Central memory CD4-positive, alpha-beta T cell (primary cell): Measurements from ENCODE around the gene NALCN.

Source experiments
- DNase-seq: peaks from one replicate; pipeline ENCODE4 v3.0.0; 2022

Gene NALCN

DNA sequence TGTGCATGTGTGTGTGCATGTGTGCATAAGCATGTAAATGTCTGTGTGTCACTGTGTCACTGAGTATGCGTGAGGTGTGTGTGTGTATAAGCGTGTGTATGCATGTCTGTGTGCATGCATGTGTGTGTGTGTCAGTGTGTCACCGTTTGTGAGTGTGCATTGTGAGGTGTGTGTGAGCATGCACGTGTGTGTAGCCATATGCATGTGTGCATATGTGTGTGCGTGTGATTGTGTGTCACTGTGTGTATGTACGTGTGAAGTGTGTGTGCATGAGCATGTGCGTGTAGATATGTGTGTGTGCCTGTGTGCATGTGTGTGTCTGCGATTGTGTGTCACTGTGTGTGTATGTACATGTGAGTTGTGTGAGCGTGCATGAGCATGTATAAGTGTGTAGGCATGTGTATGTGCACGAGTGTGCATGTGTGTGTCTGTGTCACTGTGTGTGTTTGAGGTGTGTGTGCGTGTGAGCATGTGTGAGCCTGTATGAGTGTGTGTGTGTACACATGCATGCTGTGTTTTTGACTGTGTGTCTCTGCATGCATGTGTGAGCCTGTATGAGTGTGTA is 144.5 kb downstream of the NALCN start:
- no peak for DNase-seq

DNA sequence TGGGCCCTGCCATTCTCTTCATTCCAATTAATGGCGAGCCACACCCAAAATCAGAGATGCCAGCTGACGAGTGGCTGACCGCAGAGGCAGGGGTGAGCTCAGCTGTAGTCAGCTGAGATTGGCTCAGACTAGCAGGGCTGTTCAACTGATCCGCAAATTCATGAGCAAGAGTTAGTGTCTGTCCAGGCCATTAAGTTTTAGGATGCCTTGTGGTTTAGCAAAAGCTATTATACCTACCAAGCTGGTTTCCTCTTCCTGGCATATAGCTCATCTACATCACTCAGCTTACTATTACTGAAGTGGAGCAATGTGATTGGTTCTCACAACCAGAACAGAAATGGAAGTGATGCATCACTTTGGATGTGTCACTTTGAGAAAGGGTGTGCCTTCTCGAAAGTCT is 148.7 kb downstream of the NALCN start:
- no peak for DNase-seq

DNA sequence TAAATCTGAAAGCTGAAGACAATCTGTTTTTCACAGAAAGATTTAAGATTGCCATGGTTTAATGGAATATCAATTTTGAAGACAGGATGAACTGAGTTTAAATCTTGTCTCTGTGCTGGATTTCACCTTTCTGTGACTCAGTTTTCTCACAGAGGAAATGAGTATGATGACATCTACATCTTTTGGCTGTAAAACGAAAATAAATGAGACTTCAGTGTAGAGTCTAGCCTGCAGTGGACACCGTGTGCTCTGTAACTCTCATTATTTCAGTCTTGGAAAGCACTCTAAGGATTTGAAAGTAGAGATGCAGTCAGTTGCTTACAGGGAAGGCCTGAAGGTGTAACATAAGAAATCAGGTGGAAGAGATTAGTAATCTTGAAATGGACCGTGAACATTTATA is 150.4 kb downstream of the NALCN start:
- DNase-seq = no peak

DNA sequence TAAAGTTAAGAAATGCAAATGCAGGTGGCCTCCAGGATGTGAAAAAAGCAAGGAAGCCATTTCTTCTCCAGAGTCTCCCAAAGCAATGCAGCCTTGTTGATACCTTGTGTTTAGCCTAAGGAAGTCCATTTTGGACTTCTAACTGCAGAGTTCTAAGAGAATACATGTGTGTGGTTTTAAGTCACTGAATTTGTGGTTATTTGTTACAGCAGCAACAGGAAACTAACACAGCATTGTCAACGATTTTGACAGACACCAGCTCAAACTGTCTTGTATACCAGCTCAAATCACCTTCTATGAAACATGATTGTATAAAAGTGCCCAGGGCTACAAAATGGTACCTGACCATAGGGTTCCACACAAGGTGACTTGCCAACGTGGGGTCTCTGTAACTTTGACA is 151.4 kb downstream of the NALCN start:
- no peak for DNase-seq

DNA sequence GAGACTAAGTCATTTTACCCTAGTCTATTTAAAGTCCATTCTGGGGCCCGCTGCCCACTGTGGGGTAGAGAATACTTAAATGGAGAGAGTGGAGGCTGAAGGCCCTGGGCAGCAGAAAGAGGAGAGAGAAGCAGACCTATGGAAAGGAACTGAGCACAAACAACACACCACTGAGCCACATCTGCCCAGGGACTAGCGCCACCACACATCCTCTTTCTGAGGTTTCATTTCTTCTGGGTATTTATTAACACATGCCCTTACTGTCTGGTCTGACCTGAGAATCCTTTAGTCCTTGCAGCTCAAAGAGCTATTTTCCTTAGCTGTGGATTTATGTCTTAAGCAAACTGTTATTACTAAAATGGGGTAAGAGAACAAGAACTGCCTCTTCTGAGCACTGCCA is 154.0 kb downstream of the NALCN start:
- no peak for DNase-seq

DNA sequence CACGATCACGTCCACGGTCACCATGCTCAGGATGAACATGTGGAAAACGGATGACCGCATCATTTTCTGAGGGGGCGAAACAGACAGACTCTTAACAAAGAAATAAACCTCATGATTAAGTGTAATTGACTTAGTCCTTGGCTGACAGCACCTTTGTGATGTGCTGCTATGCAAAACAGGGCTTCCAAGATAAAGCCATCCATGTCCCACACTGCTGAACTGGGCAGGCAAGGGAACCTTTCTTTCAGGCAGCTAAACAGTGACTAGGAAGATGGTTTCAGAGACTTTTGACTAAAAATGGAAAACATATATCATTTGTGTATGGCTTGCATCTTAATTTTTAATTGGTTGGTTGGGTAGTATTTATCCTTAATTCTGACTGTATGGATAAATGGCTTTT is 157.8 kb downstream of the NALCN start:
- DNase-seq = no peak

DNA sequence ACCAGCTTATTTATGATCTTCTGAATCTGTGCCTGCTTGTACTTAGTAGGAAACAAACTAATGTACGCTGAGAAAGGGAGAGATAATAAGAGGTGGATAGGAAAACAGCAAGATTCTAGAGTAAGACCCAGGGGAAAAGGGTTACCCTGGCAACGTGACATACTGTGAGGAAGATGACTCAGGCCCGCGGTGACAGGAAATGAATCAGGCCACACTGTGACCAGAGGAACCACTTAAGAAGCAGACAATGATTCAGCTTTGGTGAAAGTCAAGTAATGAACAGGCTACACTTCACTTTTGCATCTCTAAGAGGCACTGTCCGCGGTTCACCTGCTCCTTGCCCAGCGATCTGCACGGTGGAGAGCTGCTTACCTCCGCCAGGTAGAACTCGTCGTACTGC is 158.2 kb downstream of the NALCN start:
- DNase-seq = peak; percentile 13

DNA sequence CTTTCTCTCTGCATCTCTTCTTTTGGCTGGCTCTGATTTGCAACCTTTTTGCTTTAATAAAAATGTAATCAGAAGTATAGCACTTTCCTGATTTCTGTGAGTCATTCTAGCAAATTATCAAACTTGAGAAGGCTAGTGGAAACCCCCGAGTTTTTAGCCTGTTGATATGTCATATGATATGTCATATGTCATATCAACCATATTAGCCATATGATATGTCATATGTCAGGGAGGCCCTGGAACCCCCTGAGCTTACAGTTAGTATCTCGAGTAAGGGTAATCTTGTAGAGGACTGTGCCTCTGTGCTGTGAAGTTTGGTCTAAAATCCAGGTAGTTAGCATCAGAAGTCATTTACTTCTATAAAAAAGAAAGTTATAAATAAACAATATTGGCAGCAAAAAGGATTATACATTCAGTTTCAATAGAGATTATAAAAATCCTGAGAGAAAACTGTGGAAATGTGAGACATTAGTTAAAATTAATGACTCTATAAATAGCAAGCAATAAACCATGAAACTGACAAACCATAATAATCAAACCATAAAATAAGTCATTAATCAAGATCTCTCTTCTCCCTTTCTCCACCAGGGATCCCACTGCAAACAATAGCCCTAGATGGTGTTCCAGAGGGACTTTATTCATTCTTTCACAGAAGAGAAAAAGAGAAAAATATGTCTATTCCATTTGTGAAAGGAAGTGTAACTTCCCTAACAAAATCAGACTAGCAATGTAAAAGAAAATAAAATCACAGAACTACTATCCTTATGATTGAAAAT is 167.4 kb downstream of the NALCN start:
- DNase-seq = no peak

DNA sequence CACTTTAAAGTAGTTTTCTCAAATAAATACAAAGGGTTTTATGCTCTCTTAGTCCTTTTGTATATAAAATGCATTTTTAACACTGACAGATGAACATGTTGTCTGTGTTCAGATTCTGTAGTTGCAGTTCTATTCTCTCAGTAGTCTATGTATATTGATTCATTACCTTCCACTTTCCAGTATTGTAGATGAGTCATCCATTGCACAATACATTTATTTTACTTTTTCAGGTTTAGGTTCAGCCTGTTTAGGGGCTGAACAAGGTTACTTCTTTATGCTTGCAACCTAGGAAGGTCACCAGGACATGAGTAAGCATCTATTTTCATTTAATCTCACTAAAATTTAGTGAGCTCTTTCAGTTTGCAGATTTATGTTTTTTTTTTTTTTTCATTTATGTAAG is 173.6 kb downstream of the NALCN start:
- DNase-seq = no peak

DNA sequence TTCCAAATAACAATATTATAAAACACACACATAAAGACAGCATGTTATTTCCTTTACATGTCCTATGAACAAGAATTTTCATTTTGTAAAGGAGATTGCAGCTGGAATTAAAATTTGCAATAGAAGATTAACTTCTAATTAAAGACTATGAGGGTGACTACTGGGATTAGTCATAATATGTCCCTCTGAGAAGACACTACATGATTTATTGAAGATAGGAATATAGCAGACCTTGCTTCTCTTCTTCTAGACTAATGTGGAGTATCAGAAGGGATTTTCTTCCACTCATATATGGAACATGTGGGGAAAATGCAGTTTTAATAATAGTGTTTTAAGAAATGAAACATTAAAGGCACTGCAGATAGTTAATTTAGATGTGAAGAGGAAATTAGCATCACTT is 177.8 kb downstream of the NALCN start:
- DNase-seq = no peak

DNA sequence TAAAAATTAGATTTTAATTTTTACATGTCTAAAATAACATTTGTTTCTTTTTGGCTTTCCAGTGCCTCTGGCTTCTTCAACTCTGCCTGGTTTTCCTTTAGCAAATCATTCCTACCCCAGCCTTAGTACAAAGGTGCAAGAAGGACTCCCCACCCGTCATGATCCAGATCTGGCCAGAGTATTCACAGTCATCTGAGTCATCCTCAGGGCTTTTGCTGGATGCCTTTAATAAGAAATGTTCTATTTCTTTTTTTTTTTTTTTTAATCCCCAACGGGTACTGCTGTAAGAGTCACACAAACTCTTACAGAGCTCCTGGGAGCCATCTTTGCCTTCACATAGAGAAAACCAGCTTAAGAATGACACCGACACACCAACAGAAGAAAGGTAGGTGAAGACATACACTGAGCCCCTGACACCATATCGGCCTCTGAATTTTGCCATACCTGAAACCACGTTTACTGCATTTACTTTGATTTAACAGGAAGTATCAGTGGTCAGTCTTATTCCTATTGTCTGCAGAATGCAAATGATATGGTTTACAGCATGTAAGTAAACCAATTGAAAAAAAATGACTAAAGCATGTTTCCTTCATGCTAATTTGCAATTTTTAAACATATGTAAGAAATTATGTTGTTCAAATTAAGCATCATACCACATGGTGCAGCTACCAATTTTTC is 184.4 kb downstream of the NALCN start:
- no peak for DNase-seq

DNA sequence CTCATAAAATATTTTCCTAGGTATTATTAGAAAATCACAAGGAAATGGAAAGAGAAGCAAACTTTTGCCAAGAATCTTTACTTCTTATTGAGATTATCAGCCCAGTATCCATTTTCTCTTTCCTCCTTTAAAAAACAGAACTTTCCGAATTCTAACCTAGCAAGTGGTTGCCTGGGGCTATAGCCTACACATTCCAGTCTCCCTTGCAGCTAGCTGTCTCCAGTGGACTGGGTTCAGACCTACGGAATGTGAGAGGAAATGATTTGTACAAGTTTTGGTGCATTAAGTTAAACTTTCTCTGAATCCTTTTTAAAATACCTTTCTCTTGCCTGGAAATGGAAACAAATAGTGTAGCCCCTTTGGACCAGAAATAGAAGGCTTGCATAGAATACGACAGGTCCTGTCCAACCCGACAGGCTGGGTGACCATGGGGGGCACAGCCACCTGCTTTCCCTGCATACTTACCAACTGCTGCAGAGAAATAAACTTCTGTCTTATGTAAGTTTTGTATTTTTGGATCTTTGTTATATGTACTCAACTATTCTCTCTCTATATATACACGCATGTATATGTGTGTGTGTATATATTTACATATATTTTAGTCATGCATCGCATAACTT is 185.9 kb downstream of the NALCN start:
- DNase-seq = no peak

DNA sequence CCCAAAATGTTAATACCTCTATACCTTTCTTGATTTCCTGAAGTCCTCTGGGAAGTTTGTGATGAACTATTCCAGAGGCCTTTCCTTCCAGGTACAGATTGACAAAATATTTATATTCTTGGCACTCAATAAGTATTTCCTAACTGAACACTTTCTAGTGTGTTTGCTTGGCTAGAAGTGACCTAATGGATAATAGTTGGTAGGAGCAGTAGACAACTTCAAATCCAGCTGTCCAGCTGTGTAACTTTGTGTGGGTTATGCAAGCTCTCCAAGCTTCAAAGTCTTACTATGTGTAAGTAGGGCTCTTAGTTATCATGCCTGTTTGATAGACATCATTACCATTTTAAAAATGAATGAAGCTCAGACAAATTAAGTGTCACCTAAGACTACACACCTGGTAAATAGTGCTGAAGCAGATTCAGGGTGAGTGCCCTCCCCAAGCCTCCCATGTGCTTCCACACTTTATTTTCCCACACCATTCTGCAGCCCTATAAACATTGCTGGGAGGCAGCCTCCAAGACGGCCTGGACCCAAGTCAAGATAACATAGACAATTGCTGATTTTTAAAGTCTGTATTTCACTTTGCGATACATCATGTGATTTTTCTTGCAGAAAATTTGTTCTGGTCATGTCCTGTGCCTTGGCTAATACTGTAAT is 196.6 kb downstream of the NALCN start:
- DNase-seq = no peak

DNA sequence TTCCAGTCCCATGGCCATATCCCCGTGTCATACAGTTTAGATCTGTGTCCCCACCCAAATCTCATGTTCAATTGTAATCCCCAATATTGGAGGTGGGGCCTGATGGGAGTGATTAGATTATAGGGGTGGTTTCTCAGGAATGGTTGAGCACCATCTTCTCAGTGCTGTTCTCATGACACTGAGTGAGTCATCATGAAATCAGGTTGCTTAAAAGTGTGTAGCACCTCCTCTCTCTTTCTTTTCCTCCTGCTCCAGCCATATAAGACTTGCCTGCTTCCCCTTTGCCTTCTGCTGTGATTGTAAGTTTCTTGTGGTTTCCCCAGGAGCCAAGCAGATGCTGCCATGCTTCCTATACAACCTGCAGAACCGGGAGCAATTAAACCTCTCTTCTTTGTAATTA is 197.8 kb downstream of the NALCN start:
- DNase-seq = no peak

DNA sequence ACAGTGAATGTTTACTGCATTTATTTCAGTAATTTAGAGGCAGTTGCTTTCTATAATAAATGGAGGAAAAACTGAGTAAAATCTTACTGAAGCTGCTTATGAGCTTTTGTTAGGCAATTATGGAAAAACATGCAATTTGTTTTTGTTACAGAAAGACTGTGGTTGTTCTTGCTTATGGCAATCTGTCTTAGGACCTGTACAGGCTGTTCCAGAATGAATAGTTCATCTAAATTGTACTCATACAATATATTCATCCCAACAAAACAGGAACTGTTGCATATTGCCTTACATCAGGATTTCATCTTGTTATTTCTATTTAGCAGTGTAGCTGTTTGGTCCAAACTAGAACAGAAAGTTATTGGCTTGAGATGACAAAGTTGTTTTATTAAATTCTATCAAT is 199.2 kb downstream of the NALCN start:
- DNase-seq = no peak

DNA sequence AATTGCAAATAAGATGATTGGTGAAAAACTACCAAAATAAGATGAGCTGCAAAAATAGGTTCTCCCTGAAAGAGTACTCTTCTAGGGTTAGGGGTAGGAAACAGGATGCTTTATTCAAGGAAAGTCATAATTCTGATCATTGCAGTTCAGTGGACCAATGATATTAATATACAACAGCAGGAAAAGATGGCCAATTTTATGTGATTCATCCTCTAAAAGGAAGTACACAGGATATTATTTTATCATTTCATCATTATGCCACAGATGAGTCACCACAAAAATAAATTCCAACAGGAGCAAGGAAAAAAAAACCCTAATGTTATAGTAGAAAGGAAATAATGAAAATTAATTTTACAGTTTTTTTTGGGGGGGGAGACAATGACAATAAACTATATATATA is 205.0 kb downstream of the NALCN start:
- DNase-seq = no peak

DNA sequence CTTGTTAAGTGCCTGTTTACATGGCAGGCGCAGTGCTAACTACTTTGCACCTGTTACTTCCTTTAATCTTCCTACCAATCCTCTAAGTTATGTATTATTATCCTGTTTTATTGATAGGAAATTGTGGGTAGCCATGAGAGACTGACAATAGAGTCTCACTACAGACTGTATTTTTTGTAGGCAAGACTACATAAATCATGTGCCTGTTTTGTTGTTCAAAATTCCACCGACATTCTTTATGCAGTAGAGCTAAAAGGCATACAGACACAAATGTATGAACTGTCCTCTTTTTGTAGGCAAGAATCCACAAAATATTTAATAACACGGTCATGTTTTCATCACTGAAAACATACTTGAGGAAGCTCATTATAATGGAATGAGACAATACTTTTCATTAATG is 205.5 kb downstream of the NALCN start:
- no peak for DNase-seq

DNA sequence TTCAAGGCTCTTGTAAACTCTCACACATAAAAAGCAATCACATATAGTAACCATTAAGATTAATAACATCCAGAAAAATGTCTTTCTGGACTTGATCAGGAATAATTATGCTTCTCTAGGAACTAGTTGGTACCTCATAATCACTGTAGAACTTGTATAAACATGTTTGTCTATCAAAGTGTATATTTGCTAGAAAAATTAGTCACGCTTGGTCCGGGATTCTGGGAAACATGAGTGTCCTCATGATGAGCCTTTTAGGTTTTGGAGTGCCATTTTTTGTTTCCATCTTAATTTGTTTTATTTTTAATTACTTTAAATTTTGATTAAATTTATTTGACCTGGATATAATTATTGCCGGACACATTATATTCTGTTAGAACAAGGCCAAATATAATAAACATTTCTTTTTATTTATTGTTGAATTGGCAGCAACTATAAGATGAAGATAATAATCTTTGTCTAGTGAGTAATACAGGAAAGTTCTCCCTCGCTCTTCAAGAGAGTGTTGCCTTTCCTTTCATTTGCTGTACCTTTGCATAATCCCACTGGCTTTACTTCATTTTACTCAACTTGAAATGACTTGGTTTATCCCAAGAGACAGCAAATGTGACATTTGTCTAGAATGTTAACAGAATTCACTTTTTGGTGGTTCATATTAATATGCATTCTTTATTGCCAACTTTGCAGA is 207.0 kb downstream of the NALCN start:
- no peak for DNase-seq

DNA sequence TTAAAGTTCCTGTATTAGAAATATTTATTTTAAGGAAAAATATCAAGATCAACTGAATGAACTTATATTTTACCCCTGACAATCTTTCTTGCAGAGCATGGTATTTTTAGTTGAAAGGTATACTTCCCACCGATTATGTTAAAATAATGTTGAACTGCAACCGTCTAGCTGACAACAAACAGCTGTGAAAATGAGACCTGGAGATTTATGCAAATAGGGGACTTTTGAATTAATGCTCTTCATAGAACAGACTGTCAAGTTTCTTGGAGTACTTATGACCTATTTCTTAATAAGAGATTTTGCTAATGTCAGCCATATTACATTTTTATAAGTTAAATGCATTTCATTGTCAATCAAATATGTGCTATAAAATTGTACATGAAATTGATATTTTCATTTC is 210.9 kb downstream of the NALCN start:
- DNase-seq = no peak

DNA sequence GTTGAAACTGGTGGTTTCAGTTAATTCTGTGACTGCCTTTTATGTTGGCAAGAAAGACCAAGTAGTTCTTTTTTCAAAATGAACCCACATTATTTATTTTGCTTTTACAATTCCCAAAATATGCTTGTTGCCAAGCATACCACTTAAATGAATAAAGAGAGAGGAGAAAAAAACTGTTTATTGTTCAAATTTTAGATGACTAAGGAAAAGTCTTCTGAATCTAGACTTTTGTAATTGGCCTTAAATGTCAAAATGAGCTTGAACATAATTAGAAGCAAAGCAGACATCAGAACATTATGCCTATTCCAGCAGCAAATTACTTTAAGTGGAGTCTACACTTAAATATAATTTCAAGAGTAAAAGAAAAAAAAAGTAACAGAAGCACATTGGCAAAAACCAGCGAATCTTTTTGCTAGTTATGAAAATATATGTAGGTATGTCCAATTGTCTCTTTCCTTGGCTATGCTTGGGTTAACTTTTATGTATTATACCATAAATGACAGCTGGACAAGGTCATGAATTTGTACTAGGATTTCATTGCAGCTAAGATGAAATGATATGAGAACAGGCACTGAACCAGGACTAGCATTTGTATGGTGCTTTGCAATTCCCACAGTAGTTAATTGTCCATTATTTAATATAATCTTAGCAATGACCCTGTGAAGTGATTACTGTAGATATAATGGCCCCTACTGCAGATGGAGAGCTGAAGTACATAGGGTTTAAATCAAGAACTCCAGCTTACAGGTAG is 211.9 kb downstream of the NALCN start:
- DNase-seq = no peak

DNA sequence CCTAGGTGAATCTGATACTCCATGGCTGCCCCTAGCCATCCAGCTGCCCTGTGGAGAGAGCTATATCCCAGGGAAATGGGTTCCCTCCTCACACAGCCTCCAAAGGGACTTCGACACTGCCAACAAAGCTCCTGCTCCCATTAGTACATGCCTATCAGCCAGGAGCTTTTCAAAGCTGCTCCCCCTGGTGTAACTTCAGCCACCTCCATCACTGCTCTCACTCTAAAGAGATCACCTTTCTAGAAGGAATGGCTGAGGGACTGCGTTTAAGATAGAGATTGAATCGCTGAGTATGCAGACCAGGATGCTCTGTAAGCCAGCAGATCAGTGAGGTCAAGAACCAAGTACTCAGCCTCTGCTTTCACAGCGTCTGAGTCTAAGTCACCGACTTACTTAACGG is 213.7 kb downstream of the NALCN start:
- DNase-seq = no peak

DNA sequence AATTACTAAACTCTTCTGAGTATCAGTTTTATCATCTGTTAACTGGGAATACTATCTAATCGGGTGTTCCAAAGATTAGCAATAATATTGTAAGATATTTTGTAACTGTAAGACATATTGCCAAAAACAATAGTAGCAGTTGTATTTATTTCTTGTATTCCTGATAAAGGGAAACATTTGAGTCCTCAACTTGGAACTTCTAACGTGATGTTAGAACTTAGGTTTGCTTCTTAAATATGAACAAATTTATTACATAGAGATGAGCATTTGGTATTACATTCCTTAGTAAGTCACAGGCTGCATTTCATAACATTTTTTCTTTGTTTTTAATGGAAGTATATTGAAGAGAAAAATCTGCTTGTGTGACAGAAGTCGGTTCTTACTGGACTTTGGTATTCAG is 225.3 kb downstream of the NALCN start:
- no peak for DNase-seq
